ENCODE data around the gene TCEANC2.

The TCEANC2 gene

DNA sequence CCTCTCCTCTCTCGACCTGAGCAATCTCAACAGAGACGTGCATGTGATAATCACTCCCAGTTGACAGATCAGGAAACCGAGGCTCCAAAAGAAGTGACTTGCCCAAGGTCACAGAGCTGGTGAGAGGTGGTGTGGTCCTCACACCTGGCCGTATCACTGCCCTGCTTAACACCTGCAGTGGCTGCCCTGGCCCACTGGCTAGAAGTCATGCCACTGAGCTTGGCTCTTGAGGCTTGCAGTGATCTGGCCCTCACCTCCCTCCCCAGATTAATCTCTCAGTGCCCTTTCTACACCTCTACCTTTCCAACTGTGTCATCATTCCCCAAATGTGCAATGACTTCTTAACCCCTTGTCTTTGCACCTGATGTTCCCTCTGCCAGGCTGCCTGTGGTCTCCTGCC, 60.6 kb downstream of the TCEANC2 start:
- no peak for DNase-seq (ENCODE audit: low read depth in 2 of 2)

DNA sequence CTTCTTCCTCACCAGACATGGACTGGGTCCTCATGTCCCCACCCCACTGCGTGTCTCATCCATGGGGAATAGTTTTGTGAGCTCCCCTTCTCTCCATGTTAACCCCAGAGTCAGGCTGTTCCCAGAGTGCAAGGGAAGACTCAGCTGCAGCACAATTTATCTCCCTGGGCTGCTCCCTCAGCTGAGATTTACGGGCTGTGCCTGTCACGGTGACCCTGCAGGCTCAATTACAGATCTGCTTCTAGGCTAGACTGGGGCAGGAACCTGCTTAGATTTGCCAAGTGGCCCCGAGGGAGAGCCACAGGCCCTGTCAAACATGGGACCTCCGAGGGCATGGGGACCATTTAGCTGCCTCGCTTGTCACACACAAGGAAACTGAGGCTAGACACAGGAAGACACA, 61.5 kb downstream of the TCEANC2 start:
- no peak for DNase-seq (ENCODE audit: low read depth in 2 of 2)

DNA sequence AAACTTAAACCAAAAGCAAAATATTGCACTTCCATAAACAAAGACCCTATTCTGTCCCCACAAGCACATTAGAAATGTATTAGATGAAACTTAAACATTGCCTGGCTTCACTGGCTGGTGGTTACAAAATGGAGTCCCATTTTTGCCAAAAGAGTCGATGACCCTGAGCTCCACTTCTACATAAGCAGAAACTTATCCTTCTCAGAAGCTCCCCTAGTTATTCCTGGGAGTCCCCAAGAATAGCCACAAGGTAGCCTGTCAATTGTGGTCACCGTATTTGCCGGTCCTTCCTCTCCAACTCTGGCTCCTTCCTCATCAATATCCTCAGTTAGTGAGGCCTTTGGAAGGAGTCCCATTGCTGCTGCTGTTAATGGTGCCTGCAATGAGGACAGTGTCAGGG, 62.1 kb downstream of the TCEANC2 start:
- no peak for DNase-seq (ENCODE audit: low read depth in 2 of 2)

DNA sequence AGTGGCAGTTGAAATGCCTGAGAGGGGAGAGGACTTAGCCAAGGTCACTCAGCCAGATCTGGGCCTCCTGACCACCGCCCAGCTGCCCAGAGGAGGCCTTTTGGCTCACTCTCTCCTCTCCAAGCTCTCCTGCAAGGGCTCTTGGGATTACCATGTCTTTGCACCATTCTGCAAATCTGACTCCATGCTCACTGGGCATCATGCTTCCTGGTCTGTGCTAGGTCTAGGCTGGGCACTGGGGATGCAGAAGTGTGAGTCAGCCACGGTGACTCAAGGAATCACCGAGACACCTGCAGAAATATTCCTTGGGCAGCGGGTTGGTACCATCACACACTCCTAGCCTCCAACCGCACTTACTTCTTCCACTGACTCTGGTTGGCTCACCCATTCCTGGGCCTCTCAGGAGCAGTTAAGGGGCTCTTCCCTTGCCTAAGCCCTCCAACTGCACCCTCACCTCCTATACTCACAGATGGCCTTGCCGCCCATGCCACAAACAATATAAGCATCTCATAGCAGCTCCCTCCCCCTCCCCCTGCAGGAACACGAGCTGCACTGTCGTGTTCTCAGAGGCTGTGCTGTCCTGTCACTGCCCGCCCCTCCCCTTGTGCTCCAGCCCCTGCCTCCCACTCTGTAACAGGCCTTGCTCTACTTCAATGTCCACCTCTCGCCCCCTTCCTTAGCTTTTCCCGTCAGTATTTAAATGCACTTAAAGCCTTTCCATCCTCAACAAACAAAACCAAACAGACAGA, 64.6 kb downstream of the TCEANC2 start:
- DNase-seq (ENCODE audit: low read depth in 2 of 2): no peak

DNA sequence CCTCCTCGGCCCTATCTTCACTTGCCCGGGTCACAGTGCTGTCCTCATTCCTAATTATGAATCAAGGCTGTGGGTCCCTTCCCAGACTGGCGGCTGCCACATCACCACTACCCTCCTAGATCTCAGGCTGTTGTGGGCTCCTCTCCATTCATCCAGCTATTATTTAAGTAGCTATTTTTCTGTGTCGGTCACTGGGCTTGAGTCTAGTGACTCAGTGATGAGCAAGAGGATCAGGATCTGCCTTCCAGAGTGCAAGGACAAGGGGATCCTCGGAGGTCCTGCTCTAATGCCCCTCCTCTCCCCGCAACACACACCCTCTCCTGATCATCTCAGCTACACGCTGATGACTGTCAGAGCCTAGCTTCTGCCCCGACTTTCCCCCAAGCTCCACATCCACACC, 65.3 kb downstream of the TCEANC2 start:
- no peak for DNase-seq (ENCODE audit: low read depth in 2 of 2)

DNA sequence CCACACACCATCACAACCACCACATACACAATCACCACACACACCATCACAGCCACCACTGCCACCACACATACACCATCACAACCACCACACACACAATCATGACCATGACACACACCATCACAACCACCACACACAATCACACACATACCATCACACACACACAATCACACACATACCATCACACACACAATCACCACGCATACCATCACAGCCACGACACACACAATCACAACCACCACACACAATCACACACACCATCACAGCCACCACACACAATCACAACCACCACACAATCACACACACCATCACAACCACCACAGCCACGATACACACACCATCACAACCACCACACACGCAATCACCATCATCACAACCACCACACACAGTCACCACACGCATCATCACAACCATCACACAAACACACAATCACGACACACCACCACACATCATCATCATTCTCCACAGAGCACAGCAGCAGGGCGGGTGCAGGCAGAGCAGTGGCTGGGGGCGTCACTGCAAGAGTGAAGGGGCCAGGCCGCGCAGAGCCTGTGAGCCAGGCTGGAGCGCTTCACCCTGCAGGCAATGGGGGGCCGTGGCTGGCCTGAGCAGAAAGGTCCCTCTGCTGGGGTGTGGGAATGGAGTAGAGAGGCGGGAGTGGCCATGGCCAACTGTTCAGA, 66.8 kb downstream of the TCEANC2 start:
- DNase-seq (ENCODE audit: low read depth in 2 of 2): no peak

DNA sequence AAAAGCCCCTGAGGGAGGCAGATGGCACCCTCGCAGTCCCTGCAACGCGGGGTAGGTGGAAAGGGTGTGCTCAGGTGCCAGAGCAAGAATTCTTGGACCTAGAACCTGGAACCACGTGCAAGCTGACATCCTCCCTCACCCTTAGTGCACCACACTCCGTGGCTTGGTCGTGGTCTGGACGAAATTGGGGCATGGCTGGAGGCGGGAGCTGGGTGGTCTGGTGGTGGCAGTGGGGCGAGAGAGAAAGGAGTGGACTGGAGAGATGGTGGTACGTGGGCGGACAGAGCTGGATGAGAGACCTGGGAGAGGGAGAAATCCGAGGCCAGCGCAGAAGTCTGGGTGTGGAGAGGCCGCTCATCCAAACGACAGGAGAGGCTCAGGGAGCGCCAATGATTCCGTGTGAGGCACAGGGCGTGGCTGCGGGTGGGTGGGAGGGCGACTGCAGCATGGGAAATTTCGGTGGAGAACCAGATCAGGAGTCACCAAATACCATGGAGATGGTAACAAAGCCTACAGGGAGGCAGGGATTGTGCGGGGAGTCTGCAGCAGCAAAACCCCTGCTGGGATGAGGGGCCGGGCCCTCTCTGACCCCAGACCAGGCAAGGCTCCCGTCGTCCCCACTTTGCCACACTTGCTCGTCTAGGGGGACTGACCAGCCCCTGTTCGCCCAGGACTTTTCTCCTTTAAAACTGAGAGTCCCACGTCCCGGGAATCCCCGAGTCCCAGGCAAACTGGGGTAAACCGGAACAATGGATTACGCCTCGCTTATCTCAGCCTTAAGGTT, 67.5 kb downstream of the TCEANC2 start:
- DNase-seq (ENCODE audit: low read depth in 2 of 2): no peak

DNA sequence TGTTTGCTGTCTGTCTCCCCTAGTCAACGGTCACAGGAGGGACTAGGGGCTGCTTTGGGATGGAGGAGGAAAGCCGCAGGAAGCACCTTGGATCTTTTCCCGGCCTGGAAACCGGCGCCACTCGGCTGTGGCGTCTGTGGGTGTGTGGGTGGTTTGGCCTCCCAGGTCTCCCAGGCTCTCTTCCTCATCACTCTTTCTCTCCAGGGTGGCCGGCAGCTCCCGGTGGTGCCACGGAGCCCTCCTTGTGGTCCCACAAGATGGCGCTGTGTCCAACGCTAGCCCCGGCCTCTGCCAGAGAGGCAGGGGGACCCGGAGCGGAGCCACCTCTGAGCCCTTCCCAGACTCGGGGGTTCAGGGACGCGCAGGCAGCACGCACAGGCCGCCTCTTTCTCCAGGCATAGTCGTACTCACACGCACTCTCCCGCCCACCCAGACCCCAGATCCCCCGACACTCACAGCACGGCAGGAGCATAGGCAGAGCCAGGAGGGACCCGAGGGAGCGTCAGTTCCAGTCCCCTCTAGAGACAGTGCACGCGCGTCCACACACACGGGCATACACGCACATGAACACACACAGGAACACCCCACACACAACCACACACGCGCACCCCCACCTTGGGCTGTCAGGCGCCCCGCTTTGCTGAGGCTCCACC, 68.2 kb downstream of the TCEANC2 start:
- peak; percentile 42 to 44 for DNase-seq (ENCODE audit: low read depth in 2 of 2)

DNA sequence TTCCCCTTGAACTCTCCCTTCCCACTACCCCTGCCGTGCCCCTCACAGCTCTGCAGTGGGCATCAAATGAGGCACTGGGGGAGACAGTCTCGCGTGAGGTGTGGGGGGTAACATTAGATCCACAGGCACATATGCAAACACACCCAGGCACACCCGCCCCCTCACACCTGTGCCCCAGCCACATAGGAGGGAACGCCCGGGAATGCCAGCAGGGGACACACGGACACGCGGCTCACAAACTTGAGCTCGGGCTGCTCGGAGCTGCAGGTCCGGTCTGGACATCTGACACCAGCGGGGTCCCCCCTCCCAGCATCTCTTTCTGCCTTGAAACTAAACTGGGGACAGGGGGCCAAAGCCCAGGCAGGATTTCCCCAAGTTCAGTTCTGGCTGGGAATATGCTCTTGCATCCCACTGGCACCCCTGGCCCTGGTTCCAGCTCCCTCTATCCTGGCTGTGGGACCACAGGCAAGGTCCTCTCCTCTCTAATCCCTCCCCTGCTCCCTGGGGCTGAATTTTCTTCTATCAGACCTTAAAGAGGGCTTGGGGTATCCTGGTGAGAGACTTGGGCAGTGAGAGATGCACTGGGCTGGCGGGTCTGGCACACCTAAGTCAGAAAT, 68.8 kb downstream of the TCEANC2 start:
- DNase-seq (ENCODE audit: low read depth in 2 of 2): no peak

DNA sequence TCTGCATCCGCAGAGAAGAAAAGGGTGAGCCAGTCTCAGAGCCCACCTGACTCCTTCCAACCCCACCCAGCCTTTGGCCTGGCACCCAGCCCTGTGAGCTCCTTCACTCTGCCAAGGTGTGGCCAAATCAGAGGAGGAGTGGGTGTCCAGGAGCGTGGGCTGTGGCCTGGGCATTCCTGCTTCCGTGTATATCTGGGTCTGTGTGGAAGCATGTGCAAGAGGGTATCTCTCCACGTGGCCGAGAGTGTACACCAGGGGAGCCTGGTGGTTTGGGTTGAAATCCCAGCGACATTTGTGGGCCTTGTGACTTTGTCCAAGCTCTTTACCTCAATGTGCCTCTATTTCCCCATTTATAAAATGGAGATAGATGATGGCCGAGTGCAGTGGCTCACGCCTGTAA, 69.6 kb downstream of the TCEANC2 start:
- DNase-seq (ENCODE audit: low read depth in 2 of 2): no peak

DNA sequence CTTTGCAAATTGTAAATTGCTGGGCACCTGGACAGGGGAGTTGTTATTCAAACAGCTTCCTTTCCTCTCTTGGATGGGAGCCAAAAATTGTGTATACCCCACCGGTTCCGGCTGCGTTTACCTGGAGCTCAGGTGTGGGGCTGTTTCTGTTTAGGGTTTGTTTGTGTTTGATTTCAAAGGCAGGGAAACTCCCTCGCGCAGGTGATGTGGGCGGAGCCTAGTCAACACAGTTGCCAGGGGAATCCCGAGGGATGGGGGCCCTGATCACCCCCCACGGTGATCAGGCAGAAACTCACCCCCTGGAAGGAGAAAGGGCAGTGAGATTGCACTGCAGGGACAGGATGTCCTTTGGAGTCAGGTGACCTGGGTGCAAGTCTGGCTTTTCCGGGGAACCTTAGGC, 71.1 kb downstream of the TCEANC2 start:
- DNase-seq (ENCODE audit: low read depth in 2 of 2): no peak

DNA sequence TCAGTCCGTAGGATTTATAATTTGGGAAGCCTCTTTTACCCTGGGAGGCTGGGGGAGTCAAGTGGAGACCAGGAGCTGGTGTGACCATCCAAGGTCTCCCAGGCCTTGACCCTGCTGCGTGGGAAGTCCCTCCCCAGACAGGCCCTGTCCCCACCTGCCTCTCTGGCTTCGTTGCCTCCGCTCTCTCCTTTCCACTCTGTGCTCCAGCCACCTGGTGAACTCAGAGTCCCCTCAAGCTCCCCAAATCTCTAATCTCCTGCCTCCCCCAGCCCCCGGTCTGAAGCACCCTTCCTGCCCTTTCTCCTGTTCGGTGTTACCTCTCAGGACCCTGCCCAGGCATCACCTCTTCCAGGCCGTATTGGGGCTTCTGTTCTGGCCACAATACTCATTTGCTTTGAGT, 71.5 kb downstream of the TCEANC2 start:
- DNase-seq (ENCODE audit: low read depth in 2 of 2): no peak

DNA sequence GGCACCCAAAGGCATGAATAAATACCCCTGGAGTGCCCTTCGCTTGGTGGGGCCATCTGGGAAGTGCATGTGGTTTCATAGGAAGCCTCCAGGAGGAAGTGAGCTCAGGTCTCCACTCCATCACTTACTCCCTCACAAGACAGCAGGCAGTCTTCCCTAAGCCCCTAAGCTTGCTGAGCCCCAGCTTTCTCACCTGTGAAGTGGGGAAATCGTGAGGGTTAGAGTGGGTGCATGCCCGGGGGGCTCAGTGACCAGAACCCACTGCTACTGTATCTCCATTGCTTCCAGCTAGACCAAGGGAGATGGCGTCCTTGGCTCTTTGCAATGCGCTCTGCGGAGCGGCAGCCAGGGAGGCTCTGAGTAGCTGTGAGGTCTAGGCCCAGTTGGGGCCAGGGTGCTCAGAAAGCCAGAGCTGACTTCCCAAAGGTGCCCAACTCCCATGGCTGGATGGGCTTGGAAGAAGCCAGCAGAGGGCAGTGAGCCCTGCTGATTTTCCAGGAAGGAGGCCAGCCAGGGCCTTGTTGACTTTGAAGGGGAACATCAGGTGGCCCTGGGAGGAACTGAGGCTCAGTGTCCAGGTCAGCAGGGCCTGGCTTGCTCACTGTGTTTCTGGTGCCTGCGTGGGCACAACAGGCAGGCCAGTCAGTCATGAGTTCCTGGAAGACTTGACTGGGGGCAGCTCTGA, 72.1 kb downstream of the TCEANC2 start:
- DNase-seq (ENCODE audit: low read depth in 2 of 2): no peak

DNA sequence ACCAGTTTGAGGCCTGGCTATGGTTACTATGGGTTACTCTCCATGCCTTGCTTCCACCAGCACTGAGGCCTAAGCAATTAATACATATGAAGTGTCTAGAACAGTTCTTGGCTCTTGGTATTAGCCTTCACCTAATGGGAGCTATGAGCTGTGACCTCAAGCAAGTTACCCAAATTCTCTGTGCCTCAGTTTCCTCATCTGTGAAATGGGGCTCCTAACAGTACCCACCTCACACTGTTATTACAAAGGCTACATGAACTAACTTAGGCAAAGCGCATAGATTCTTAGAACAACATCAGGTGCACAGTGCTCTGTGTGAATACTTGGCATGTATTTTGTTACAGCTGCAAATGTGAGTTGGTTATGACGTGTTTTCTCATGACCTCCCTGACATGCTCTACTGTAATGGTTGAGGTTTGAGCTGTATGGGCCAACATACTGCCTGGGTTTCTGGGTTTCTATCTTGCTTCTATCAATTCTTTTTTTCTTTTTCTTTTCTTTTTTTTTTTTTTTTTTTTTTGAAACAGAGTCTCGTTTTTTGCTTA, 72.9 kb downstream of the TCEANC2 start:
- DNase-seq (ENCODE audit: low read depth in 2 of 2): no peak

DNA sequence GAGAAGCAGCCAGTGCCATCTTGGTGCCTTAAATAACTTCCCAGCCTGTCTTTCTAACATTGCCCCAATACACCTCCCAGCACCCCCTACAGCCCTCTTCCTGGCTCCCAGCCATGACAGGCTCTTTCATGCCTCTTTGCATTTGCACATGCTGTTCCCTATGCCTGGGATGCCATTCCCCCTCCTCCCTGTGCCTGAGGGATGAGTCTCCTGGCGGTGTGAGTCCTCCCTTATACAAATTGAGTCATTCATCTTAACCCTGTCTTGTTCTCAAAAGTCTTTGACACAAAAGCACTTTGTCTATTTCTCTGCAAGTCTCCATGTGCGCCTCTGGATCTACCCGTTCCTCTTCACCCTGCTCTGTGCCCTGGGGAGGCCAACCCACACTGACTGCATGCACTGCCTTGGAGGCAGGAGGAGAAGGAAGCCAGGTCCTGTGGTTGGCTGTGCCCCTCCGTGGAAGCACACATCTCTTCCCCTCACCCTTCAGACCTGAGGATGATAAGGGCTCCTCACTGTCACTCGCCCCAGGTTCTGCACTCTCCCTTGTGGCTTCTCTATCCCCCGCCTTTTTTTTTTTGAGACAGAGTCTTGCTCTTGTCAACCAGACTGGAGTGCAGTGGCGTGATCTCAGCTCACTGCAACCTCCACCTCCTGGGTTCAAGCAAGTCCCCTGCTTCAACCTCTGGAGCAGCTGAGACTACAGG, 74.3 kb downstream of the TCEANC2 start:
- DNase-seq (ENCODE audit: low read depth in 2 of 2): no peak

DNA sequence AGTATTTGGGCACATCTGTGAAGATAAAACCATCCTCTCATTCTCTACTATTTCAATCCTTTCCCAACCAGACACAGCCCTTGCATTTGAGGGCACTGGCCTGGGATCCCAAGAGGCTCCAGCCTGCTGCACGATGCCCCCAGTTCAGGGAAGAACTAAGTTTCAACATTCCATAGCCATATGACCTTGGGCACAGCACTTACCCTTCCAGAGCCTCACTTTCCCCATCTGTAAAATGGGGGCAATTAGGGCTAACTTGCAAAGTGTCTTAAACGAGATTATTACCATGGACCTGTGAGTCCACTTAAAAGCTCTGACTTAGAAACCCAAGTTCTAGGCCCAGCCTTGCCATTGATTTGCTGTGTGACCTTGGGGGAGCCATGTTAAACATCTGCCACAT, 76.5 kb downstream of the TCEANC2 start:
- no peak for DNase-seq (ENCODE audit: low read depth in 2 of 2)

DNA sequence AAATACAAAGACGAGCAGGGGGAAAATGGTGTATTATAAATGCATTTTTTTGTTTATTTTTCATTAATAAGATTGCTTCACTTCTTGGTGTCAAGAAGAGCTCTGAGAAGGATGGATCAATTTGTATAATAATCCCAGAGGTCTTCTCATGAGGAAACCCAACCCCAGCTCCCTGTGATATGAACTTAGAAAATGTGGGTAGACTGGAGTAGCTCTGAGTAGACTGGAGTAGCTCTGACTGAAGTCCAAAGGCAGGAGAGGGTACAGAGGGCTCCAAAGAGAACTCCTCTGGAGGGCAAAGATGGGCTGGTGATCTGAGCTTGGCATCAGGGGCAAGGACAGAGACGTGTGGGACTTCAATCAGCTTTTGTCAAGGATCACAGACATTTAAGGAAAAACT, 78.0 kb downstream of the TCEANC2 start:
- no peak for DNase-seq (ENCODE audit: low read depth in 2 of 2)

DNA sequence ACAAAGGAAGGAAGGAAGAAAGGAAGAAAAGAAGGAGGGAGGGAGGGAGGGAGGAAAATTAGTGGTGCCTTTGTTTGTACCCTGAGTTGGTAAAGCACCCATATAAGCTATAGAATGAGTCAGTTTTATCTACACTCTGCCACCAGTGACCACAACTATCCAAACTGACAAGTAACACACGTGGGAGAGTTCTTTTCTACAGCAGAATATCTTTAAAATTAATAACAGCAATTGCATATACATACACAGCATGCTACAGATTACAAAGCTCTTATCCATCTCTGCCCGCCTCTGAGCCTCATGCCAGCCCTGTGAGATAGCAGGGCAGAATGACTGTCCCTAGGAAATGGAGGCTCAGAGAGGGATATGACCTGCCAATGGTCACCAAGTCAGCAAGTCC, 79.1 kb downstream of the TCEANC2 start:
- no peak for DNase-seq (ENCODE audit: low read depth in 2 of 2)

DNA sequence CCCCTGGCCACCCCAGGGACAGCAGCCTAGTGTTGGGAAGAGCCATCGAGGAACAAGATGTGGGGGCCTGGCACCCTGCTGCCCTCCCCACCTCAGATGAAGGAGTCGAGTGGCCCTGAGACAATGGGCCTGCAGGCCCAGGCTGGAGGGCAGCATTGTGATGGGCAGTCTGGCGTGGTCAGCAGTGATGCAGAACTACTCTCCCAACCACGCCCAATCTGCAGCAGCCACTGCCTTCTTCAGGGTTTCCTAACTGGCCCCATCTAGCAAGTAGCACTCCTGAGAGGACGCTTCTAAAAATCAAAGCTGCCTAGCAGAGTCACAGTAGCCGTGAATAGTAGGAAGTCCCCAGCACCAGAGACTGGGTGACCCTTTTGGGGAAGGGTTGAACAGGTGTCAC, 80.9 kb downstream of the TCEANC2 start:
- DNase-seq (ENCODE audit: low read depth in 2 of 2): no peak

DNA sequence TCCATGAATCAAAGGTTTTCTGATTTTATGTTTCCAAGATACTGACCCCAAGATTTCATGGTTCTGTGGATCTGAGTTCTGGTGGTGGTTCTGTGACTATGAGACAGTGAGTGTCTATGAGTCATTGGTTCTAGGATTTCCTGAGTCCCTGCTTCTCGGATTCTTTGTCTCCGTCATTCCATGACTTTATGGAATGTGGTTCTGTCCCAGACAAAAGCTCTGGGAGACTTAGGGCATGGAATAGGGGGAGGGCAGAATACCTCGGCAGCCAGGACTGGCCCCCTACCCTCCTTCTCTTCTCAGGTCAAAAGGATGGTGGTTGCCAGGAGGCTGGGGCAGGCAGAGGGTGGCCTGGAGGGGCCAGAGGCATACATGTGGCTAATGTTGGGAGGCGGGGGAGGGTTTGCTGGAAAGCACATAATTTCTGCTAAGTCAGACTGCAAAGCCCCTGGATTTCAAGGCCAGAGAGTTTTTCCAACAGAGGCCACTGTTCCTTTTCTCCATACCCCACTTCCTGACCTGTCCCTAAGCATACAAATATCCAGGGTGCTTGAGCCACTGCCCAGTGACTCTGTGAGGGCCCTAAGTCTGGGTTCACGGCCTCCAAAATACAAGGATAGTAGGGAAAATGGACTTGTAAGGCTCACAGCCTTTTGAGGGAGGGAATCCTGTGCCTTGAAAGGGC, 82.2 kb downstream of the TCEANC2 start:
- no peak for DNase-seq (ENCODE audit: low read depth in 2 of 2)
